GM04504 (cell line): ENCODE data around the gene PSORS1C1.
"Not testable (repeated sequence)": the region's sequence is repeated elsewhere in the genome, so short reads cannot be mapped to it uniquely, and the experiment has no call there.

Experiments used
- DNase-seq: peaks from one replicate; pipeline ENCODE4 v3.0.0-alpha.2; 2012; ENCODE audit warnings: low read depth

Gene PSORS1C1, protein sequence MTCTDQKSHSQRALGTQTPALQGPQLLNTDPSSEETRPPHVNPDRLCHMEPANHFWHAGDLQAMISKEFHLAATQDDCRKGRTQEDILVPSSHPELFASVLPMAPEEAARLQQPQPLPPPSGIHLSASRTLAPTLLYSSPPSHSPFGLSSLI

DNA sequence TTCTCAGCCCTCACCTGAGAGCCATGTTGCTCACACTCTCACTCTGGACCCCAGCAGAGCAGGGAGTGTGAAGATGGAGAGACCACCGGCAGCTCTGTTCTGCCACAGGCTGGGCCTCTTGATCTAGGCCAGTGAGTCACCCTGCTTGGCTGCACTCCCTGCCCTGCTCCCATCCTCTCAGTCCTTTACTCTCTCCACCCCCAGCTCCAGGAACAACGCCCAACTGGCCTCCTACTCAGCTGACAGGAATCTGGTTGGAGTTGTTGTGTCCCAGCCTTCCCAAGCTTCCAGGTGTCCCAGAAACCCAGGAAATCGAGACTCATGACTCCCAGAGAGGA is at the start of gene PSORS1C1:
Gene PSORS1C1, plus strand, starts transcription at position 260 of the 338 bp plus-strand sequence. CDS start 14,833 bp downstream, outside the sequence.
- DNase-seq: peak; percentile 95

DNA sequence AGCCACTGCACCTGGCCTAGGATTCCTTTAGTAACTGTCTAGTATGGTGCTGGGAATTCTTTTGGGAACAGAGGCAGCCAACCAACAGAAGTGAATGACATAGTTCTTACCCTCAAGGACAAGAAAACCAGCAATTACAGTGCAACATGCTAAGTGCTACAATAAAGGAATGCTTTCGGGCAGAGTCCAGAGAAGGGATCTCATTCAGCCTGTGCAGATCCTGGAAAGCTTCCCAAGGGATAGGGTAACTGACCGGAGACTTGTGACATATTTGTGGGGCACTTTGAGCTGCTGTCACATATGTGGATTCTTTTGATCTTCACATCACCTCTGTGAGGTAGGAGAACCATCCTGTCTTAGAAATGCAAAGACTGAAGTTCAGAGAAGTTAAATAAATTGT is 49.0 kb upstream of the PSORS1C1 start:
- DNase-seq: no peak

DNA sequence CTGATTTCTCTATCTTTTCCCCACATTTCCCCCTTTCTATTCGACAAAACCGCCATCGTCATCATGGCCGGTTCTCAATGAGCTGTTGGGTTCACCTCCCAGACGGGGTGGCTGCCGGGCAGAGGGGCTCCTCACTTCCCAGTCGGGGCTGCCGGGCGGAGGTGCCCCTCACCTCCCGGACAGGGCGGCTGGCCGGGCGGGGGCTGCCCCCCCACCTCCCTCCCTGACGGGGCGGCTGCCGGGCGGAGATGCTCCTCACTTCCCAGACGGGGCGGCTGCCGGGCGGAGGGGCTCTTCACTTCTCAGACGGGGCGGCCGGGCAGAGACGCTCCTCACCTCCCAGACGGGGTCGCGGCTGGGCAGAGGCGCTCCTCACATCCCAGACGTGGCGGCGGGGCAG is 47.6 kb upstream of the PSORS1C1 start:
- not testable (repeated sequence) for DNase-seq

DNA sequence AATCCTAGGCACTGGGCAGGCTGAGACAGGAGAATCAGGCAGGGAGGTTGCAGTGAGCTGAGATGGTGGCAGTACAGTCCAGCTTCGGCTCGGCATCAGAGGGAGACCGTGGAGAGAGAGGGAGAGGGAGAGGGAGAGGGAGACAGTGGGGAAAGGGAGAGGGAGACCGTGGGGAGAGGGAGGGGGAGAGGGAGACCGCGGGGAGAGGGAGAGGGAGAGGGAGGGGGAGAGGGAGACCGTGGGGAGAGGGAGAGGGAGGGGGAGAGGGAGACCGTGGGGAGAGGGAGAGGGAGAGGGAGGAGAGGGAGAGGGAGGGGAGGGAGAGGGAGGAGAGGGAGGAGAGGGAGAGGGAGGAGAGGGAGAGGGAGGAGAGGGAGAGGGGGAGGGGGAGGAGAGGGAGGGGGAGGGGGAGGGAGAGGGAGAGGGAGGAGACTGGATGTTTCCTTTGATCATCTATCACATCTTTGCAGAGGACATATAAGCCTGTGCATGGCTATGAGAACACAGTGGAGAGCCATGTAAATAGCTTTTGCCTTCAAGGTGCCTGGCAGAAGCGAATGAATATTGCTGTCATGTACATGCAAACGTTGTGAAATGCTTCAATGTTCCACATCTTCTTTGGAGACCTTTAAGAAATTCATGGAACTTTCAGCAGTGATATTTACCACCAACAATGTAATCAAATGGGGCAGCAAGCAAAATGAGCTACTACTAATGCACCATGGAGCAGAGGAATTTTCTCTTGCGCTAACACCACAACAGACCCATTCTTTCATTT is 46.5 kb upstream of the PSORS1C1 start:
- DNase-seq: not testable (repeated sequence)

DNA sequence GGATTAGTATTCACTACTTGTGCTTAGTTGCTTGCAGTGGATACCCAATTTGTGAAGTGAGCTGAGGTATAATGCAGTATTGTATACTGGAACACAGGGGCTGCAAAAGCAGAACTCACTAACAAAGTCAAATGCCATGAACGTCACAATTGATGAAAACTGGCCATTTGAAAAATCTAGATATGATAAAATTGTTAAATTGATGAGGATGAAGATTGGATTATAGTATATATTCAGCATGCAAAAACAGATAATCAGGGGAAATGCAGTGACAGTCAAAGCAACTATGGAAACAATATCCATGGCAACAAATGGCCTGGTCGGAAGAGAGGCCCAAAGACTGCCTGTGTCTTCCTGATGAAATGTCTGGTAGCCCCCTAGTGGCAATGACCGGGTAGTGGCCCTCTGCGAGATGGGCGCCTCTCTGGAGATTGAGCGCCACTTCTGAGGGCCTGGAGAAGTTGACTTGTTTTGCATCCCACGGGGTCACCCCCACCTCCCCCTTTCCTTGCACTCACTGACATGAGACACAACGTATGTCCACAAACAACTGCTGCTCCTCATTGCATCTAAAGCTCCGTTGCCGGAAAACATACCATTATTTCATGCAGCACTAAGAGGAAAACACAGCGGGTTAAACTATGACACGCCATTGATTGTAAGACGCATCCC is 45.8 kb upstream of the PSORS1C1 start:
- DNase-seq: peak; percentile 57

DNA sequence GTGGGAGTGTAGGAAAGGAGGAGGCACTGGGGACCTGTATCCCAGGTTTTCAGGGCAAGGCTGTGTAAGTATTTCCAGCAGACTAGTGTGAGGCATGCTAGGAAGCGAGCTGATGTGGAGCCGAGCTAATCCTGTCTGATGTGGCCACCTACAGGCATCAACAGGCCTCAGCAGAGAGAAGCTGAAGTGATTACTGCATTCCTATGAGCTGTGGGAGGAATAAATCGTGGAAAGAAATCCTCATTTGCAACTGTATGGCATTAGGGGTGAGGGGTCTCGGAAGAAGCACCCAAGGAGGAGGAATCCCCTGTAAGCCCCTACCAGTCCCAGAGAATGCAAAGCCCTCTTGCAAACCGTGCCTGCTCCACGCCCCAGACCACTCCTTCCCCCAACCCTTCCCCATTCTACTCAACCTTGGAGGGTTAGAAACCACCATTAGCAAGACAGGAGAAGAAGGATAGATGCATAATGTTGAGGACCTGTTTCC is 43.8 kb upstream of the PSORS1C1 start:
- peak; percentile 60 for DNase-seq

DNA sequence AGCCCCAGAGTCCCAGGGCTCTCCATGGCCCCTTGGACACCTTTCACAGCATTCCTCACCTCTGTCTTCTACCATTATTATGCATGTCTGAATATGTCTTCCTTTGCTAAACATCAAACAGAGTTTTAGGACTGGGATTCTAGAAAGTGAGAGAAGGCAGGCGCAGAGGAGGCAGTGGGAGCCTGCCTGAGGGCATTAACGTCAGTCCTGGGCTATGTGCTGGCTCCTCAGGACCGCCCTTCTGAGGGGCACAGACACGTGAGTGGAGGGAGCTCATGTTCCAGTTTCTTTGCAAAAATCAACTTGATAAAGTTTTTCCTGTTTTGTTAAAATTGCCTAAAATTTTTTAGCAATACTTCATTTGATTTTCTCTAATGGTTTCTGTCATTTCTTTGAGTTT is 40.2 kb upstream of the PSORS1C1 start:
- no peak for DNase-seq

DNA sequence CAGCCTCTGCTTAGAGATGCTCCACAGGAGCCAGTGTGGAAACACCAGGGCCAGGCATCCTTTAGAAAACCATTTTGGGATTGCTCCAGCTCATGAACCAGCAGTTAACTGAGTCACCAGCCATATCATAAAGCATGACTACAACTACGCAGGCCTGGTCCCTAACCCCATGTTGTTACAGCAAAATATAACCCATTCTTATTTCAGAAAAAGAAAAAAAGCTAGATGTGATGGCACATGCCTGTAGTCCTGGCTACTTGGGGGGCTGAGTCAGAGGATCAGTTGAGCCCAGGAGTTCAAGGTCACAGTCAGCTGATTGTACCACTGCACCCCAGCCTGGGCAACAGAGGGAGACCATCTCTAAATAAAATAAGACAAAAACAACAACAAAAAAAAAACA is 39.1 kb upstream of the PSORS1C1 start:
- no peak for DNase-seq

DNA sequence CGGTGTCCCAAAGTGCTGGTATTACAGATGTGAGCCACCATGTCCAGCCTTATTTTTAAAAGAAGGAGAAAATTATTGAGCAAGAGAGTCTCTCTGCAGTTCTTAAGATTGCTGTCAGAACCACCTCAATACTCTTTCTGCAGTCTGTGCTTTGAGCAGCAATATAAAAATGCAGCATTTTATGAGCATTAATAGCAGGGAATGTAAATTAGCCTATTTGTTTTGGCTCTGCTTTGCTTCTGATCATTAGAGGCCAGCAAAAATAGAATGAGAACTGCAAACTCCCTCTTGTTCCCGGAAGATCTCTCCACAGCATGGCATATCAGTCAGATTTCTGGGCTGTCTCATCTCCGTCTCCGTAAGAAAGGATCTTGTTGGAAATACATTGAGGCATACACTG is 38.0 kb upstream of the PSORS1C1 start:
- no peak for DNase-seq

DNA sequence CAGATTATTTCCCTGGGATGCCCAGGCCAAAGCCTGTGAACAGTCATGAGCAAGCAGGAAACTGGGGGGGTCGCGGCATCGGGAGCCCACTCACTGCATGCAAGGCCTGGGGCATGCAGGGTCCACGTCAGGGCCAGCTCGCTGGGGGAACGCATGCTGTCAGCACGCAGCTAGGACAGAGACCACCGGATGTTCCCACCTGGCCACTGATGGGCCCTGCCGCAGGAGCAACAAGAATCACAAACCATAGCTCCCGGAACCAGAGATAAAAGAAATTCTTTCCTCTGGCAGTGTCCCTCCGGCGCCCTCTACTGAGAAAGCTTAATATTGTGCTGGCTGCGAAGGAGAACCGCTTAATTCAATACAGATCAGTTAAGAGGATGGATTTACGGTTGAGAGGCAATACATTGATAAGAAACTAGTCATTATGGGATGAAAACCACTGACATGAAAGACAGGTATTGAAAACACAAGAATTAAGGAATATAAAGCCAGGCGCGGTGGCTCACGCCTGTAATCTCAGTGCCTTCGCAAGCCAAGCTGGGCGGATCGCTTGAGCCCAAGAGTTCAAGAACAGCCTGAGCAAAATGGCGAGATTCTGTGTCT is 34.8 kb upstream of the PSORS1C1 start:
- no peak for DNase-seq

DNA sequence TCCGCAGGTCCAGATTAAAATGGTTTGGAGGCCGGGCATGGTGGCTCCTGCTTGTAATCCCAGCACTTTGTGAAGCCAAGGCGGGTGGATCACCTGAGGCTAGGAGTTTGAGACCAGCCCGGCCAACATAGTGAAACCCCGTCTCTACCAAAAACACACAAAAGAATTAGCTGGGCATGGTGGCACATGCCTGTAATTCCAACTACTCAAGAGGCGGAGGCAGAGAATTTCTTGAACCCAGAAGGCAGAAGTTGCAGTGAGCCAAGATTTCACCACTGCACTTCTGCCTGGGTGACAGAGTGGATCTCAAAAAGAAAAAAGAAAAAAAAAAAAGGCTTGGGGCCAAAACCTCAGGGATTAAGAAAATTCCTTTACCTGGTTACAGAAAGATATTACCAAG is 32.7 kb upstream of the PSORS1C1 start:
- no peak for DNase-seq

DNA sequence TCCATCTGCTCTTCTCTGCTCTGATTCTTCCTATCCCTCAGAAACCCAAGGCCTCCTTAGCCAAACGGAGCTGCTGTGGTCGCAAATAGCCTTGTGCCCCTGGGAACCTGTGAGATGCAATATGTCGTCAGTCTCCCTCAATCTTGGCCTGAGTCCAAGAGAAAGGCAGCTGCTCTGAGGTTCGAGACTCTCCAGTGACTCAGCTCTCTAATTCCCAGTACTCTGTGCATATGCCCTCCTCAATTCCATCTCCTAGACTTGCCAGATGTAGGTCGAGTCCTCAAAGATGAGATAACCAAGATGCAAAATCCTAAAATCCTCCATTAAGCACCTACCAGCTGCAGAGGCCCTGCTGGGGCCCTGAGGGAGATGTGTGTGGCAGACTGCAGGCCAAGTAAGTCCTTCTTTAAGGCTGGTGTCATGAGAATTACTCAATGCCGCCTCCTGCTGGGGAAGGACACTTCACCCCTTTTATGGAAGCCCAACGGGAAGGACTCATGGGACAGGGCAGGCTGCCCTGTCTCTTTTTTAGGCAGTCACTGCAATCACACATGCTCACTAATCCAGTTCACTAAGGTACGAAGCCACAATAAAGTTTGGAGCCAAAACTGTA is 30.8 kb upstream of the PSORS1C1 start:
- no peak for DNase-seq

DNA sequence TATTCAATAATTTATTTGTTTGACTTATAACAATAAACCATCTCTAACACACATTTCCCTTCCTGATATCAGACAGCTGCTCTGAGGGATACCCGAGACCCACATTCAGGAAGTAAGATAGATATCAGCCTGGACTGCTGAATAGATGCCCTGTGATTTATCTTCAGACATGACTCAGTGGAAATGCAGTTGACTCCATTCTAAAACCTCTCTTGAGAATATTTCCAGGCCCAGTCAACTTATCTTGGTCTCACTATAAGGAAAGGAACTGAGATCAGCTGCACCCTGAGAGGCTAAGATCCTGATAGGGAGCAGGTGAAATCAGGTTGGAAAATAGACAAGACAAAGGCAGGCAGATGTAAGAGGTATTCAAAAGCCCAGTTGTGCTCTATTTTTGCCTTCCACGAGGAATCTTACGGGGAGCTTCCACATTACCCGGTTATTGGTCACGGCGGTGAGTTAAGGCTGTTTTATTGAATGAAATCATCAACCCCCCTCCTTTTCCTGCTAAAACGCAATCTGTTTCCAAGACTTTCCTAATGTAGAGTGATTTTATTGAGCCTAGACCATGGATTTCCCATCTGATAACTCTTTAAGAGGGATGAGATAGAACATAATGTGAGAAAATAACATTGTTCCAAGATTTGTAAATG is 27.7 kb upstream of the PSORS1C1 start:
- no peak for DNase-seq

DNA sequence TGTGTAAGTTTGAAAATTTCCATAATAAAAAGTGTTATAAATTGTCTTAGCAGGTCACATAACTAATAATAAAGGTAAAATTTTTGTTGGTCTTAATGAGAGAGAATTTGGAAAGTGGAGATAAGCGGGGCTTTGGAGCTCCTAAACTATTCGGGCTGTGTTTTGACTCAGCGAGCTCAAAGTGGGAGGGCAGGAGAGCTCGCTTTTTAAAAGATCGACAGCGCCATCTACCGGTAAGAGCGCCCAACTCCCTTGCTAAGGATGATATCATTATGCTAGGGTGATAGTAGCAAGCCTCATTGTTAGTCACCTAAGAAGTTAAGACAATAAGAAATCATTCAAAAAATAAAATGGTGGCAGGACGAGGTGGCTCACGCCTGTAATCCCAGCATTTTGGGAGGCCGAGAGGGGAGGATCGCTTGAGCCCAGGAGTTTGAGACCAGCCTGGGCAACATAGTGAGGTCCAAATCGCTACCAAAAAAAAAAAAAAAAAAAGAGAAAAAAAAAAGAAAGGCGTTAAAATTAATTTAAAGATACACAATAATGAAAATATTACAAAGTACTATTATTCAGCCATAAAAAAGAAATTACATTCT is 27.0 kb upstream of the PSORS1C1 start:
- peak; percentile 77 for DNase-seq

DNA sequence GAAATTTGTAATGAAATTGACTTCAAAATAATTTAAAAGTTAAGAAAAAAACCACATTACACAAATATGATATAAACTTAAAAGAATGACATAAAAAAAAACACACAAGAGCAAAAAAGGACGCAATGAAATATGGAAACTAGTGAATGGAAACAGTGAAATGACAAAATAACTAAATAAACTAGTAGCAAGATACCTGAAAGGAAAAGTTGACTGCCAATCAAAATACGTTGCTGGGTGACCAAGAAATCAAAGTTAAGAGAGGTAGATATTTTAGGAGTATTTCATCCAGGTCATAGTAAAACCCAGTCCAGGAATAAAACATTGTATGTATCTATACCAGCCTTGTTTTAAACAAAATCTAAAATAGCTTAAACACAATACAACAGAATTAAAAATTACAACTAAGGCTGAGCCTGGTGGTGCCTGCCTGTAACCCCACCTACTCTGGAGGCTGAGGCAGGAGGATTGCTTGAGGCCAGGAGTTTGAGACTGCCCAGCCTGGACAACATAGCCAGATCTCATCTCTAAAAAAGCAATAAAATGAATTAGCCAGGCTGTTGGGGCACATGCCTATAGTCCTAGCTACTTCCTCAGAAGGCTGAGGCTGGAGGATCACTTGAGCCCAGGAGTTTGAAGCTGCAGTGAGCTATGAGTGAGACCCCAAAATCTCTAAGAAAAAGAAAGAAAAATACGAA is 24.2 kb upstream of the PSORS1C1 start:
- no peak for DNase-seq

DNA sequence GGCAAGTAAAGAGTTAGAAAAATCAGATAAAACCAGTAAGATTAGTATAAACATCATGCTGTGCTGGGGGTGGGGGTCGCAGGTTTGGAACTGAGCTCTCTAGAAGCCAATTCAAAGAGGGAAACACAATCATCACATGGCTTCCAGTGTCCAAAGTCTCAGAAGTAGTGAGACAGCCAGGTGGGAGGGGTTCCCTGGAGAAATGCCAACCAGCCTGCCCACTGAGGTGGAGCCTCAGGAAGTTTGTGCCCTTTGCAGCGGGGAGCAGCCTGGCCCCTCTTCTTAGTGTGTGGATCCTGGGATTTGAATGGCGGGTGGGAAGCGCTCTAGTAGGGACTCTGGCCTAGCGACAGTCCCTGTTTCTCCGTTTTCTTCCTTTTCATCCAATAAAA is 23.6 kb upstream of the PSORS1C1 start:
- no peak for DNase-seq

DNA sequence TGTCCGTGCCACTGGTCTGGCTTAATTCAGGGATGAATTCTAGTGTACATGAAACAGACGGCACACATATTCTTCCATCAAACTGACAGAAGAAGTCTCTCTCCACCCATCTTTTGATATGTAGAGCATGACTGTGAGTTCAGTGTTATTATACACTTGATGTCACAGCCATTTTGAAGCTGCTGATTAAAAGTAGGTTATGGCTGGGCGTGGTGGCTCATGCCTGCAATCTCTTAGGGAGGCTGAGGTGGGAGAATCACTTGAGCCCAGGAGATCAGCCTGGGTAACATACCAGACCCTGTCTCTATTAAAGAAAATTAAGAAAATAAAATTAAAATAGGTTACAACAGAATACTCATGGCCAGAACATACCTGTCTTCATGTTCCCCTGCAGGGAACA is 22.9 kb upstream of the PSORS1C1 start:
- no peak for DNase-seq

DNA sequence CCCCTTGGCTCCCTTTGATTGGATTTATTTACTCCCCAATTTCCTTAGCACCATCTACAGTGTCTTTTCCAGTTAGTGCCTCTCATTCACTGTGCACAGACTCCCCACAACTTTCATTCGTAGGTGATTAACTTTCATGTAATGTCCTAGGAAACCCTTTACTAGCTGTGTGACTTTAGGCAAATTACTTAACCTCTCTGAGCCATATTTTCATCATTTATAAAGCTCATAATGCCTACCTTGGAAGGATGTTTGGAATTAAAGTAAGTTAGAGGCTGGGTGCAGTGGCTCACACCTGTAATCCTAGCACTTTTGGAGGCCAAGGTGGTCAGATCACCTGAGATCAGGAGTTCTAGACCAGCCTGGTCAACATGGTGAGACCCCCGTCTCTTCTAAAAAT is 22.4 kb upstream of the PSORS1C1 start:
- no peak for DNase-seq

DNA sequence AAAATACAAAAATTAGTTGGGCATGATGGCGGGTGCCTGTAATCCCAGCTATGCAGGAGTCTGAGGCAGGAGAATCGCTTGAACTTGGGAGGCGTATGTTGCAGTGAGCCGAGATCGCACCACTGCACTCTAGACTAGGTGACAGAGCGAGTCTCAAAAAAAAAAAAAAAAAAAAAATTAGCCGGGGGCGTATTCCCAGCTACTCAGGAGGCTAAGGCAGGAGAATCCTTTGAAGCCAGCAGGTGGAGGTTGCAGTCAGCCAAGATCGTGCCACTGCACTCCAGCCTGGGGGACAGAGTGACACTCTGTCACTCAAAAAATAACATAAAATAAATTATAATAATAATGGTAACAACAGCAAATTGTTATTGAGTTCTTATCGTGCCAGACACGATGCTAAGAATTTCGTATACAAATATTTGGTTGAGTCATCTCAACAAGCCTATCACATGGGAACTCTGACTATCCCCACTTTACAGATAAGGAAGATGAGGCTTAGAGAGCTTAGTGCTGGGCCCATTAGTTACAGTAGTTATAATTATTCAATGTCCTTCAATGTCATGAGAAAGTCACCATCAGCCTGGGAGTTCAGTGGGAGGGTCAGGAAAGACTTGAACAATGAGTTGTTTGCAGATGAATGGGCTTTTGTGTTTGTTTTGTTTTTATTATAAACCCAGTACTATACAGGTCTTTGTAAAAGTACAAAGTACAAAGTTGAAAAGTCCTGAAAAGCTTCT is 21.7 kb upstream of the PSORS1C1 start:
- DNase-seq: no peak

DNA sequence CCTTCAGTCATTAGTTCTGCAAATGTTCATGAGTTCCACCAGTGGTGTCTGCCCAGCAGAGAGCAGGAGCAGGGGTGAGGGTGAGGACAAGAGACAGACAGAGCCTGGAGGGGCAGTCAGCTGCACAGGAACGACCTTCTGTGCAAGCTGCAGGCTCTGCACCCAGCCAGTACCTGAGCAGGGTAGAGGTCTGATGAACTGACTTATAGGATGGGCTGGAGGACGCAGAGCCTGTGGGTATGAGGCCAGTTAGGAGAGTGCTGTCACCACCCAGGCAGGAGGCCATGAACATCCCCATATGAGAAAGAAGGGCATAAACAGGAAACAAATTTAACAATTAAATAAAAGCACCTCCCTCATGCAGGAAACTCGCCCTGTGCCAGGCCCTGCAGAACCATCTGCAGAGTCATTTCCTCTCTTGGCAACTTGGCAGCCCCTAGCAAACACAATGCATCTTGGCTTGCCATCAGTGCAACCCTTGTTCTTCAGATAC is 20.2 kb upstream of the PSORS1C1 start:
- DNase-seq: no peak
